Upper lobe of left lung (tissue), 6 donors: ENCODE data around the gene HNRNPM. TPM values are rescaled to one million over a fixed set of nuclear protein-coding genes. Genes with fewer than 3 reads are reported as not detected.

Source experiments
- ATAC-seq, 2 donors: fragments of 200-7000 bp; cut with Tn5 transposase; one replicate each; pipeline ENCODE4 v1.9.1; 2022; ENCODE audit warnings: mild to moderate bottlenecking in 2 of 2, moderate library complexity in 2 of 2; ENCODE audit not compliant: low FRiP score in 2 of 2
- DNase-seq, 2 donors: peaks; one replicate each; pipeline ENCODE4 v3.0.0-alpha.2; 2019 to 2020
- H3K27ac ChIP-seq, 4 donors: fragments of 200-600 bp; sonication (generic); one replicate each; pipeline ENCODE4 v1.5.1; 2016 to 2019
- H3K27me3 ChIP-seq, 4 donors: fragments of 200-600 bp; sonication (generic); one replicate each; pipeline ENCODE4 v1.5.1; 2017 to 2019
- H3K36me3 ChIP-seq, 4 donors: fragments of 200-600 bp; sonication (generic); one replicate each; pipeline ENCODE4 v1.5.1; 2016 to 2019
- H3K4me1 ChIP-seq, 4 donors: fragments of 200-600 bp; sonication (generic); one replicate each; pipeline ENCODE4 v1.5.1; 2018 to 2019
- H3K4me3 ChIP-seq, 4 donors: fragments of 200-600 bp; sonication (generic); one replicate each; pipeline ENCODE4 v1.5.1; 2017 to 2019; ENCODE audit warnings: mild to moderate bottlenecking in 2 of 4, moderate library complexity in 1 of 4
- H3K9me3 ChIP-seq, 4 donors: fragments of 200-600 bp; sonication (generic); one replicate each; pipeline ENCODE4 v1.5.1; 2018 to 2019
- CTCF ChIP-seq, 6 experiments: fragments of 450-650 bp in 4 of 6; fragments of 200-600 bp in 2 of 6; sonication (generic) in 2 of 6; IDR thresholded peaks; one replicate each; pipeline ENCODE4 v1.5.1; 2016 to 2019; ENCODE audit warnings: antibody characterized with exemption in 6 of 6
- EP300 ChIP-seq, 4 donors: sonication (generic); formaldehyde crosslinking; IDR thresholded peaks; one replicate each; pipeline ENCODE4 v1.5.1; 2017; ENCODE audit warnings: antibody characterized with exemption in 4 of 4, control low read depth in 2 of 4
- POLR2A ChIP-seq, 4 donors: fragments of 450-650 bp; IDR thresholded peaks; one replicate each; pipeline ENCODE4 v1.5.1; 2016 to 2017; ENCODE audit warnings: antibody characterized with exemption in 4 of 4, mild to moderate bottlenecking in 2 of 4
- POLR2AphosphoS5 ChIP-seq, 2 donors: sonication (generic); formaldehyde crosslinking; IDR thresholded peaks; one replicate each; pipeline ENCODE4 v1.5.1; 2017; ENCODE audit warnings: antibody characterized with exemption in 2 of 2
- WGBS, 2 donors: methylation state at CpG; one replicate each; pipeline ENCODE4 v1.1.5; 2017 to 2018; 5-methylcytosine and 5-hydroxymethylcytosine counted together
- total RNA-seq, 6 donors: library from RNA; depleted of rRNA in 4 of 6; stranded (reverse); fragments of >200 nt in 4 of 6; gene quantifications; one replicate each; pipeline versions ENCODE4 v1.1.0 to v1.2.1, GENCODE V29; 2016 to 2021
- donor health status: DM: no; HTN: no; CAD: no; lungs with moderate emphysema.
- donor health status: DM: no; HTN: yes; CAD: no; lungs with severe emphysema.

The HNRNPM gene
- total RNA-seq, 6 donors from 2014 or later = 95.2 to 188 (median 149) TPM

DNA sequence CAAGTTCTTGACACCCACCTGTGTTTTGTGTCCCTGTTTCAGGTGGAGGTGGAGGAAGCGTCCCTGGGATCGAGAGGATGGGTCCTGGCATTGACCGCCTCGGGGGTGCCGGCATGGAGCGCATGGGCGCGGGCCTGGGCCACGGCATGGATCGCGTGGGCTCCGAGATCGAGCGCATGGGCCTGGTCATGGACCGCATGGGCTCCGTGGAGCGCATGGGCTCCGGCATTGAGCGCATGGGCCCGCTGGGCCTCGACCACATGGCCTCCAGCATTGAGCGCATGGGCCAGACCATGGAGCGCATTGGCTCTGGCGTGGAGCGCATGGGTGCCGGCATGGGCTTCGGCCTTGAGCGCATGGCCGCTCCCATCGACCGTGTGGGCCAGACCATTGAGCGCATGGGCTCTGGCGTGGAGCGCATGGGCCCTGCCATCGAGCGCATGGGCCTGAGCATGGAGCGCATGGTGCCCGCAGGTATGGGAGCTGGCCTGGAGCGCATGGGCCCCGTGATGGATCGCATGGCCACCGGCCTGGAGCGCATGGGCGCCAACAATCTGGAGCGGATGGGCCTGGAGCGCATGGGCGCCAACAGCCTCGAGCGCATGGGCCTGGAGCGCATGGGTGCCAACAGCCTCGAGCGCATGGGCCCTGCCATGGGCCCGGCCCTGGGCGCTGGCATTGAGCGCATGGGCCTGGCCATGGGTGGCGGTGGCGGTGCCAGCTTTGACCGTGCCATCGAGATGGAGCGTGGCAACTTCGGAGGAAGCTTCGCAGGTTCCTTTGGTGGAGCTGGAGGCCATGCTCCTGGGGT is 41.0 kb downstream of the HNRNPM start:
- no peaks in the 10 kb centered on the region for H3K27me3 ChIP-seq
- peaks cover 15 to 69% (median 37%) of the 10 kb centered on the region in 4 donors for H3K4me1 ChIP-seq
- H3K4me3 ChIP-seq = no peak overlapping the region
- ATAC-seq (no peak), DNase-seq (peak in 1 of 2 donors; percentile 80)
- TF ChIP-seq POLR2A (IDR thresholded peaks at IDR 0.05) (no peak), EP300 (IDR thresholded peaks at IDR 0.05) (no peak), CTCF (IDR thresholded peaks at IDR 0.05) (no peak), POLR2AphosphoS5 (IDR thresholded peaks at IDR 0.05) (no peak)
- WGBS, 2 donors = 96 to 100% methylated on average over 1 to 52 of the region's 62 CpGs
- H3K36me3 ChIP-seq = peaks cover 38 to 95% (median 69%) of the 10 kb centered on the region in 4 donors
- peak overlapping the region in 3 of 4 donors; percentile 81 to 86 (median 83) for H3K27ac ChIP-seq
- H3K9me3 ChIP-seq = no peaks in the 10 kb centered on the region

GRCh38 chr19:8486661-8487136 is 41.9 kb downstream of the HNRNPM start:
- Histone ChIP-seq H3K27ac (peak overlapping the region; percentile 73 to 86 (median 82)), H3K4me1 (peaks cover 7 to 59% (median 28%) of the 10 kb centered on the region in 4 donors), H3K4me3 (no peak overlapping the region), H3K9me3 (no peaks in the 10 kb centered on the region), H3K27me3 (no peaks in the 10 kb centered on the region), H3K36me3 (peaks cover 38 to 86% (median 66%) of the 10 kb centered on the region in 4 donors)
- ATAC-seq = no peak
- no peak for DNase-seq
- WGBS, 2 donors = 82 to 84% methylated on average over 13 to 16 of the region's 16 CpGs
- TF ChIP-seq POLR2AphosphoS5 (IDR thresholded peaks at IDR 0.05) (no peak), POLR2A (IDR thresholded peaks at IDR 0.05) (no peak), CTCF (IDR thresholded peaks at IDR 0.05) (no peak), EP300 (IDR thresholded peaks at IDR 0.05) (no peak)

DNA sequence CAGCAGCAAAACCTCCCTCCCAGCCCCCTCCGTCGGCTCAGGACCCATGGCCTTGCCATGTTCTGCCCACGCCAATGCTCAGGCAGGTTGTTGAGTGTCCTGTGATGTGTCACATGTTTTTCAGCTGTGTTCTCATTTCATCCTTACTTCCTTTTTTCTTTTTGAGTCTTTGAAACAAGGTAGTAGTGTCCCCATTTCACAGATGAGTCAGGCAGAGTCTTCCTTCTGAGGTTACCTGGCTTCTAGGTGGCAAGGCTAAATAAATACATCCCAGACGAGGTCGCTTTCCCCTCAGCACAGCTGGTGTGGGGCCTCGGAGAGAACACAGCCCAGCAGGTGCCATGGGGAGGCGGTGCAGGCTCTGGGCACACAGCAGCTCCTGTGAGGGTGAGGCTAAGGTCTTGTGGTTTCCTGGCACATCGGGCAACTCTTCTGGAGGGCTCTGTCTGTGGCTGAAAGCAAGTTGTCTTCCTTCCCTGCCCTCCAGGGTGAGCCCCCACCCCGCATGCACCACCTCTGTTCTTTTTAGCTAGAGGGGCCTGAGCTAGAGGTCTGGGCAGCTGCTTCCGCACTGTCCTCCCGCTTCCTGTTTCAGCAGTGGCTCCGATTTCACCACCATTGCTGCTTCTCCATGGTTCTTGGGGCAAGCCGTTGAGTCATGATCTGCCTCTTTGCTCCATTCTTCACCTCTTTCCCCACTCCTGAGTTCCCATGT is 42.5 kb downstream of the HNRNPM start:
- Histone ChIP-seq H3K27me3 (no peaks in the 10 kb centered on the region), H3K4me3 (no peak overlapping the region), H3K36me3 (peaks cover 38 to 82% (median 66%) of the 10 kb centered on the region in 4 donors), H3K27ac (peak overlapping the region; percentile 73 to 86 (median 82)), H3K4me1 (peaks cover 7 to 53% (median 27%) of the 10 kb centered on the region in 4 donors), H3K9me3 (no peaks in the 10 kb centered on the region)
- peak; percentile 55 to 70 for TF ChIP-seq POLR2AphosphoS5 (IDR thresholded peaks at IDR 0.05)
- TF ChIP-seq CTCF (IDR thresholded peaks at IDR 0.05) = no peak
- no peak for TF ChIP-seq POLR2A (IDR thresholded peaks at IDR 0.05)
- TF ChIP-seq EP300 (IDR thresholded peaks at IDR 0.05) = no peak
- DNase-seq (peak in 1 of 2 donors; percentile 88), ATAC-seq (peak; percentile 61 to 67)
- WGBS, 2 donors = 55 to 68% methylated on average over 13 of the region's 13 CpGs

DNA sequence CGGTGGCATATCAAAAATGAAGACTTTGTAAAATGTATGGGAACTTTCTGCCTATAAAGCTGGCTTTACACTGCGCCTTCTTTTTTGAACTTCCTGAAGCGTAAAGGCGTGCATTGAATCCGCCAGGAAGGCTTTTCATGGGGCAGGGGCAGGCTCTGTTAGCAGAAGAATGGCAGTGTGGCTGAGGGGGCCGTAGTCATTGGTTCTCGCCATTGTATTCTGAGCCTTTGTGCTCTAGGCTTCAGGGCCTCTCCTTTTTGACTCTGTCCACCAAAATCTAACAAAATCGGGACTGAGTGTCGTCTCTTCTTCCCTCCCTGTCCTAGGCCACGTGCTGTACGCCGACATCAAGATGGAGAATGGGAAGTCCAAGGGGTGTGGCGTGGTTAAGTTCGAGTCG is 43.6 kb downstream of the HNRNPM start:
- DNase-seq (no peak), ATAC-seq (no peak)
- H3K36me3 ChIP-seq = peaks cover 32 to 71% (median 64%) of the 10 kb centered on the region in 4 donors
- TF ChIP-seq EP300 (IDR thresholded peaks at IDR 0.05) = no peak
- no peak for TF ChIP-seq POLR2A (IDR thresholded peaks at IDR 0.05)
- no peak for TF ChIP-seq POLR2AphosphoS5 (IDR thresholded peaks at IDR 0.05)
- TF ChIP-seq CTCF (IDR thresholded peaks at IDR 0.05) = no peak
- no peaks in the 10 kb centered on the region for H3K27me3 ChIP-seq
- no peak overlapping the region for H3K4me3 ChIP-seq
- peak overlapping the region; percentile 25 to 86 (median 82) for H3K27ac ChIP-seq
- WGBS, 2 donors = 74 to 77% methylated on average over 15 of the region's 15 CpGs
- no peaks in the 10 kb centered on the region for H3K9me3 ChIP-seq
- H3K4me1 ChIP-seq = peaks cover 3 to 50% (median 26%) of the 10 kb centered on the region in 4 donors
